T47D (cell line): ENCODE data around the gene CACHD1.

Experiments used
- DNase-seq, 2 experiments: peaks; one replicate each; pipeline versions ENCODE4 v3.0.0 to v3.0.0-alpha.2; 2011 to 2012; ENCODE audit warnings: low read depth in 1 of 2, low spot score in 1 of 2
- JUND ChIP-seq: IDR thresholded peaks from 2 replicates; pipeline ENCODE4 v1.6.1; 2012; ENCODE audit warnings: low read depth
- in situ Hi-C: cut with HindIII; loops from 2 replicates; pipeline ENCODE4 v1.10.0; 2016; ENCODE audit warnings: low sequenced_read_pairs, low pct_unique_long_range_greater_than_20kb

CACHD1 gene

DNA sequence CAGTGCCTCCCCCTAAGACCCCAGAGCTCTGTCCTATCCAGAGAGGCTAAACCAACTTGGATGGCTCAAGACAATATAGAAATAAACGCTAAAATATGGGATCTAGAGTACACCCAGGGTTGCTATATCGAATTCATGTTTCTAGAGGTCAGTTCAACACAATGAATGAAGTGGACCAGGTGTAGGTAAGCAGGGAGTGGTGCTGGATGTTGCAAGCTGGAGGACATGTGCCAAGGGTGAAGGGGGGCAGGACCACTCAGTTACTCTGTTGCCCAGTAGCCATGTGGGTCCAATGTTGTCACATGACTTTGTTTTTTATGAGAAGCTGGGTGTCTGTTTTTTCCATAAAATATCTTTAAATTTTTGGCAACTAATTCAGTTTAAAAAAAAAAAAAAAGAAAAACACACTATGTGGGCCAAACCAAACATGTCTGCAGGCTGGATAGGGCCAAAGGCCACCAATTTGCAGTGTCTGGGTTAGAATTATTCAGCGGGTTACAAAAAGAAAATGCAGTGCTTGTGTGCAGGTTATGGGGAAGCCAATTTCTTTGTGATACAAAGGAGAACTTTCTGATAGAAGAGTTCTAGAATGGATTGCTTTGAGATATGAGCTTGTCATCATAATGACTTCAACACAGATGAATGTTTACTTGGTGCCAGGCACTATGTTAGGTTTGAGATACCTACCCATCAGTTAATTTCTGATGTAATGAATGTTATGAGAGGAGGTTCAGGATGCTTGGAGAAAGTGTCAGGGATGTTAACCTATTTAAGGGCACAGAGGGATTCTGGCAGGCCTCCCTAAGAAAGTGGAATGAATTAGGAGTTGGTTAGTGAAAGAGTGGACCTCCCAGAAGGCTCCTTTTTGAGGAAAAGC is 8.9 kb downstream of the CACHD1 start:
- DNase-seq = no peak
- TF ChIP-seq JUND = no peak
- in situ Hi-C loops = no loop called here

DNA sequence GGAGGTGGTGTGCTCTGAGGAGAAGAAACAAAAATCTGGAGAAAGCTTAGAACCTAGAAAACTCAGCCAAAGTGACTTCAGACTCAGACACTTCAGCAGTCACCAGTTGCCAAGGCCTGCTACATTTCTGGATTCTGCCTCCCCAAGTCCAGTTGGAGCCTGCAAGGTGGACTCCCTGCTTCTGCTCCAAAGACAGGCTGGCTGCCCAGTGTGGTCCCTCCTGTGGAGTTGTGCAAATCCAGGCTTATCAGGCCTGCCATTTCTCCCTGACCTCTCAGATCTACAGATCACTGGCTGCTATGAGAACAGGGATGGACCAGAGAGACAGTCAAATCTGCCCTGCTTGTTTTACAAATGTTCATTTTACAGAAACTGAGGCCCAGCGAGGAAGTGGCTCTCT is 9.9 kb downstream of the CACHD1 start:
- in situ Hi-C loops = no loop called here
- TF ChIP-seq JUND = no peak
- no peak for DNase-seq

DNA sequence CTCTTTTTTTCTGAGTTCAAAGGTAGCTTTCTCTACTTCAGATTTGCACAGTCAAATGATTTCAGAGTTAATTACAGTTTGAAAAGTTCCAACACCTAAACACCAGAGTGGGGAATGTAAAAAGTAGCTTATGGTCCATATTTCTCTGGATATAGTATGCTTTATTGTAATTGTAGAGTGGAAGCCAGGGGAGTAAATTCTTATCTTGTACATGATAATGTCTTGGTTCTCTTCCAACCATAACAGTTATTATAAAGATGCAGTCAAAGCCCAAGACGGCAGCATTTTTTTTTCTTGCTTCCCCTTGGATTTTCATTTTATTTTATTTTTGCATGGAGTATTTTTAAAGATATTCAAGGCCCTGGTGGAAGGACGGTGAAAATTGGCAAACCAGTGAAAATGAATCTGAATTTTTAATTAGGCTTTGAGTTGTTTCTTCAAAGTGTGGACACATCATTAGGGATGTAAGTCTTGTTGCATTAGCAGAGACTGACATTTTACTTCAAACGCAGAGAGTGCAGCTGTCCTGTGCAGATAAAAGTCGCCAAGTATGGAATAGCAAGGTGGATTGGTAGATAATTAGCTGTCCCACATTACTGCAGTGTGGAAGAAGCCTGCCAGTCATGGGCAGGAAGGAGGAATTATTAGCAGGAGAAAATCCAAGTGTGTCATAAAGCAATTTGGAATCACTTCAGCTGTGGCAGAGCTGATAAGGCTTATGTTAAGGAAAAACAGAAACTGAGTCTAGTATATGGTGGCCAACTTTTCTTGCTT is 11.3 kb downstream of the CACHD1 start:
- in situ Hi-C loops = no loop called here
- DNase-seq = no peak
- no peak for TF ChIP-seq JUND

DNA sequence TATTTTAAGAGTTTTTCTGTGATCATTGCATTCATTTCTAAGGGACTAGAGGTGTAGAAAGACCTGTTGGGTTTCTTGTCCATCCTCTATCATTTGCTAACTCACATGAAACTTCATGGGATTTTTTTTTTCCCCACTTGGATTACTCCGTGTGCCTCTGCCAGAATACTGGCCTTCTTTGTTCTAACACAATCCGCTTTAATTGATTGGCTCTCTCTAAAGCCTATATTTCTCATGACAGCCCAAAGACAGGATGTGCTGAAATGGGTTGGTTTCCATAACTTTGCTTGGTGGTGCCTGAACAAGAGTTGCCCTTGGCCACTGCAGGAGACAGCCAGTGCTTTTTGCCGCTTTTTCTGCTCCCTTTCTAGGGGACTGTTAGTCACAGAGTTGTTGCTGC is 12.2 kb downstream of the CACHD1 start:
- DNase-seq = no peak
- in situ Hi-C loops = no loop called here
- TF ChIP-seq JUND = no peak

DNA sequence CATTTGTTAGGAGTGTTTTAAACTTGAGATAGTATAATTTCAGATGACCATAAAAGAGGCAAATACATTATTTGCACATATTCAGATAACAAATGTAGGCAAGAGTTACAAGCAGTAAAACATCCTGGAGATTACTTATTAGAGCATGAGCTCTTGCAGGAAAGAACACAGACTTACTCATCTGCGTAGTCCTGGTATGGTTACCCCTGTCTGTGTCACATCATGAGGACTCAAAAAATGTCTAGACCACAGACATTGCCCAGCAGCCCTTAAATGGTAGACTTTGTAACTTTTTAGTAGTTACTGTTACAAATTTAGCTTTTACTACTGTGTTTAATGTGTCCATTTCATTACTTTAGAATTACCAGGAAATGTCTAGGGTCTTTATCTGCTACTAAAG is 12.8 kb downstream of the CACHD1 start:
- in situ Hi-C loops = no loop called here
- no peak for DNase-seq
- TF ChIP-seq JUND = no peak

DNA sequence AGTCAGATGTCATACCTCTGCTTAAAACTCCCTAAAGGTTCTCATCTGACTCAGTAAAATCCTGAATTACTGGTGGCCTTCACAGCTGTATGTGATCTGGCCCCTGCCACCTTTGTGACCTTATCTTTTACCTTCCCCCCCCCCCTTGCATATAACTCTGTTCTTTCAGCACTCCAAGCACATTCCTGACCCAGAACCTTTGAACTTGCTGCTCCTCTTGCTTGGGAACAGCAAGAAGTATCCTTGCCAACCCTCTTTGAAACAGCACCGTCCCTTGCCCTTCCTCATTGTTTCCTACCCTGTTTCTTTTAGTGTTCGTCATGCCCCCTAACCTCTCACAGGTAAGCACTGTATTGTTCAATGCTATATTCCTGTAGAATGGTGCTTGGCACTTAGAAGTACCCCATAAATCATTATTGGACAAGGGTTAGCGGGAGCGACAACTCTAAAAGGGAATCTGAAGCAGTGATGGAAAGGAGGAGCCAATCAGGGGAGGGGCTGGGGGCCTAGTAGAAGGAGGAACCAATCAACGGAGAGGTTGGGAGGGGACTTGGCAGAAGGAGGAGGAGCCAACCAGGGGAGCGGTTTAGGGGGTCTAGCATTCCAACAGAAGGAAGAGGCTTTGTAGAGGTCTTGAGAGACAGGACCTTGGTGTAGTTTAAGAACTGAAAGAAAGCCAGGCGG is 13.9 kb downstream of the CACHD1 start:
- DNase-seq = no peak
- no peak for TF ChIP-seq JUND
- in situ Hi-C loops = no loop called here

DNA sequence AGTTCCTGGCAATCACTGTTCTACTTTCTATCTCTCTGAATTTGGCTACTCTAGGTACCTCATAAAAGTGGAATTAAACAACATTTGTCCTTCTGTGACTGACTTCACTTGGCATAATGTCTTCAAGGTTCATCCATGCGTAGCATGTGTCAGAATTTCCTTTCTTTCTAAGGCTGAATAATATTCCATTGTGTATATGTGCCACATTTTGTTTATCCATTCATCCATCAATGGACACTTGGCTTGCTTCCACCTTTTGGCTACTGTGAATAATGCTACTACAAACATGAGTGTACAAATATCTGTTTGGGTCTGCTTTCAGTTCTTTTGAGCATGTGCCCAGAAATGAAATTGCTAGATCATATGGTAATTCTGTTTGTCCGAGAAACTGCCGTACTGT is 14.7 kb downstream of the CACHD1 start:
- no peak for TF ChIP-seq JUND
- DNase-seq = peak in 1 of 2 experiments; percentile 10
- in situ Hi-C loops = no loop called here

DNA sequence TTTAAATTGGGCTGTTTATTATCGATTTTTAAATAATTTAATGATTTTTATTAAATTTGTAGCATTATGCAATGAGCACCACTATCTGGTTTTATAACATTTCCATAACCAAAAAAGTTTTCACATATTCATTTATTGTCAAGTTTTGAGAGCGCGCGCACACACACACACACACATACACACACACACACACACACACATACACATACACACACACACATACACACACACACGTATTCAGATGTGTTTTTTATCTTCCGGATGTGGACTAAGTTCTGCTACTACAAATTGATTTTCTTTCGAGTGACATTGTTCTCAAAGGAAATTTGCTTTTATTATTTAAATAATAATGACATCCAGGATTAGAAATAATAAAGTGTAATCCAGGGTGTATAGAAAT is 16.3 kb downstream of the CACHD1 start:
- in situ Hi-C loops = no loop called here
- DNase-seq = no peak
- no peak for TF ChIP-seq JUND

DNA sequence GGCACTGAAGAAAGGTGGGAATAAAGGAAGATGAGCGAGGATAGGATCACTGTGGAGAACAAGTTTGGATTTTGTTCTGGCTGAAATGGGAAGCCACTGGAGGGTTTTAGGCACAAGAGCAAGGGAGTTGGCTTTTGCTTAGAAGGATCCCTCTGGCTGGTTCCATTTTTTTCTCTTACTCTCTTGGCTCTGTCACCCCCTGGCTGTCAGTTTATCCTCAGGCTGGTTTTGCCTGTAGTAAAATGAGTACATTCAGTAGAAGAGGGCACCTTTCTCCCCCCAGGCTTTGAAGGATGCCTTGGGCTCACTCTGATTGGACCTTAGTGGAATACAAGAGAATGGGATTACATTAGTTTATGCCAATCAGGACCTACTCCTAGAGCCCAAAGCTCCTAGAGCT is 17.1 kb downstream of the CACHD1 start:
- peak in 1 of 2 experiments; percentile 19 for DNase-seq
- in situ Hi-C loops = no loop called here
- no peak for TF ChIP-seq JUND

DNA sequence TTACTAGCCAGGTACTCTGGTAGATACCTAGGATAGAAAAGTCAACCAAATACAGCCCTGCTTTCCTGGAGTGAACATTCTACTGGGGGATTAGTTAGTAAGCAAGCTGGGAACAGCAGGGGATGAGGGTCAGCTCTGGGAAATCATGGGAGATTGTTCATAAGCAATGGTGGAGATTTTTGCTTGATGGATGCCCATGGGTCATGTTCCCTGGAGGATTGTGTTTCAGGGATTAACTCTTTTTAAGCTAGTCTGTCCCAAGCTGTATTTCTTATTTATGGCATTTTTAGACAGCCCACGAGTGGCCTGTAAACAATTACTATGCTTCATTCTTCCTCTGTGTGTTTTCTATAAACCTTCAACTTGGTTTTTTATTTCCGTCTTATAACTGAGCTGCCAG is 18.9 kb downstream of the CACHD1 start:
- DNase-seq = no peak
- TF ChIP-seq JUND = no peak
- in situ Hi-C loops = no loop called here

DNA sequence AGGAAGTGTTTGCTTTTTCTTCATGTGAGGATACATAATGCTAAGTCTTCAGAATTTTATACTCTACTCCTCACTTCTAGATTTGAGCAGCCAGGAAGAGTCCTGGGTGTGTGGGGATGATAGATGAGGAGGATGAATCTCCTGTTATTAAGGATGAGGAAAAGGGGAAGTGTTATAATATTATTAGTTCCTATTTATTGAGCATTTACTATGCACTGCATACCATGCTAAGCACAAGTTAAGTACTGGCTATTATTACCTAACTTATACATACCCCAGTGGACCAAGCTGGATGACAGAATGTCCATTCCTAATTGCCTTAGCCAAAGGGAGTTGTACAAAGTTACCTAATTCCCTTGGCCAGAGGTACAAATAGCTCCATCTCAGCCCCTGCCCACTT is 19.8 kb downstream of the CACHD1 start:
- no peak for TF ChIP-seq JUND
- DNase-seq = no peak
- in situ Hi-C loops = no loop called here

DNA sequence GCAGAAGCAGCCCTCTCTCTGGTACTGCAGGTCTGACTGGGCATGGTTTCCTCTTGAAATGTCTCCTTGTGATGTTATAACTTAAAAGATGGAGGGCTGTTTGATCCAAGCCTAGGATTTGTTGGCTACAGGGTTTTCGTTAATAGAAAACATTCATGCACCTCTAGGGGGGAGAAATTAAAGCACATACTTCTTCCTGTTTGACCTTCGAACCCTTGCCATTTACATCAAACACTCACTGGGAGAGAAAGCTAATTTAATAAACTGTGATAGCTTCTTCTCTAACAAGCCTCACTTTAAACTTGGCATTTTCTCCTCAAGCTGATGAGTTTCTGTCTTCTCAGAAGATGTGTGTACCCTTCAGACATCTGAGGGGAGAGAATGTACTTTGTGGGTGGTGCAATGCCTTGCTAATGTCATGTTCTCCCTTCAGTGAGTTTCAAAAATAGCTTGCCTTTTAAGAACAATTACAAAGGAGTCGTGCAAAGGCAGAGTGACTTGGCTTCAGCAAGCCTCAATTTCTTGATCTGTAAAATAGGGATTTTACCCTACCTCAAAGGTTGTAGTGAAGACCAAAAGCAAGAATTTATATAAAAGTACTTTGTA is 20.4 kb downstream of the CACHD1 start:
- no peak for TF ChIP-seq JUND
- no peak for DNase-seq
- in situ Hi-C loops = no loop called here
